CMK (cell line): ENCODE measurements around the gene KIF13A.
"Not testable (repeated sequence)": the region's sequence is repeated elsewhere in the genome, so short reads cannot be mapped to it uniquely, and the experiment has no call there.

ENCODE experiments used
- DNase-seq: peaks from one replicate; pipeline ENCODE4 v3.0.0-alpha.2; 2010; ENCODE audit warnings: low read depth

The KIF13A gene

GRCh38 chr6:17932330-17932852 is 55.0 kb downstream of the KIF13A start:
- DNase-seq, result no peak

DNA sequence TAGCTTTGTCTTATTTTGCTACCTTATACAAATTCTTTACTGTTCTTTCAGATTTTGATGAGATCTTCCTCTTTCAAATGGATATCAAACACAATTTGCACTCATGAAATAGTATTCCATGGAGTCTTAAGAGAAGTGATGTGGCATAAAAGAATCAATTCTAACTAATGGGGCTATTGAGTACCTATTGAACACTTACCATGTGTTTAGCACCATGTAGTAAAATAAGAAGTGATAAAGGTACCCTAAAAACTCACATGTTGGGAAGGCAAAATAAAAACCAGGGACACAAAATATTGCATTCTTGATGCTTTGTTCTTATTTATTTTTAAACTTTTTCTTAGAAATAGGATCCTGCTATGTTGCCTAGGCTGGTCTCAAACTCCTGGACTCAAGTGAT is 56.2 kb downstream of the KIF13A start:
- no peak for DNase-seq

DNA sequence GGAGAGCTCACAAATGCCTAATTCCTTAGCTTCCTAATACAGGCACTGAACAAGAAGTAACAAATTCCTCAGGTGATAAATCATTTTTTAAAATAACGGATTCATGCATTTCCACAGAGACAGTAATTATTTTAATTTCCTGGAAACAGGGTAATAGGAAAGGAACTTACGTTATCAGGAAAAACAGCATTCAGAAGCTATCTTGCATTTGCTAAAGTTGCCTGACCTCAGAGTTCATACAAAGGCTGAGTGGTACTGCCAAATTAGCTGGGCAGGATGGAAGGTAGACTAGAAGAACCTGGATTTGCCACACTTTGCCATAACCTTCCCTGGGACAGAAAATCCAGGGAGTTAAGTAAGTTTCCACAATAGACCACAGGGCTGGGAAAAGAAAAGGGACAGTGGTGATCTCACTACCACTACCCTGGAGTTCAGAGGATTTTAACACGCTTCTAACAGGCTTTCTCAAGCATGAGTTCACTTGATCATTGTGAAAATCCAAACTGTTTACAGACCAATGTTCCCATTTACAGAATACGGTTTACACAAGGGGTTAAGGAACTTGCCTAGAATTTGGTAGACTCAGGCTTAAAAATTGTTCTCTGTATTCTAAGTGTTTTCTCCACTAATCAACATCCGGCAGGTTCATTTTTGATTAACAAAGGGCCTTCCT is 57.0 kb downstream of the KIF13A start:
- no peak for DNase-seq

DNA sequence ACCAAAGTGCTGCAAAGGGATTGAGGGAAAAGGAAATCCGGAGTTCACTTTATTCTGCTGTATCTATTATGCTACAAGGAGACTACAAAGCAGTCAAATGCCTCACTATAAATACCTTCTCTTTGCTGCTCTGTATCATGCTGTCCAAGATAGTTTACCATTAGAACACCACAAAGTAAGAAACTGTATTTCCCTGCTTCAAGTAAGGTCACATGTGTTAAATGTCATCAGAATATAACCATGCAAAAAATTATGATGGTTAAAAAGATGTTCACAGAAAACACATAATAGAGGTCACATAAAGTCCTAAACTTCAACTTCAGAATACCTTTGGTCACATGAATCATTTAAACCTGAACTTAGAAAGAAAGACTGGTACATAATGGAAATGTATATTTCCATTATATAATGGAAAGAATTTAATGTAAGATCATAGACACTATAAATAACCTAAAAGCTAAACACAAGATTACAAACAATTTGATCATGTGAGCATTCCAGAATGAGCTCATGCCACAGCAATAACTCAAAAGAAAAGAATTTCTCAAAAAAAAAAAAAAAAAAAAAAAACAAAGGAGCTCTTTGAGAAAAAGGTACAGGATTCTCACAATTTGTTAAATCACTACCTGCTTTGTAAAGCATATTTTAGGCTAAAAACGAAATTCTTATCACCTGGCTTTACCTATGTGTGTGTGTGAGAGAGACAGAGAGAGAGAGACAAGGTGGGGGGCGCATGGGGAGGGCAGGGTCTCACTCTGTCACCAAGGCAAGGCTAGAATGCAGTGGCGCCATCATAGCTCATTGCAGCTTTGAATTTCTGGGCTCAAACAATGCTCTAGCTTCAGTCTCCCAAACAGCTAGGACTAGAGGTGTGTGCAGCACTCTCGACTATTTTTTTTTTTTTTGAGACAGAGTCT is 58.7 kb downstream of the KIF13A start:
- DNase-seq, result no peak

- no peak for DNase-seq
Measured at GRCh38 chr6:17927705-17928104, 59.7 kb downstream of the KIF13A start.

GRCh38 chr6:17923401-17923863 is 64.0 kb downstream of the KIF13A start:
- no peak for DNase-seq

GRCh38 chr6:17921454-17921853 is 66.0 kb downstream of the KIF13A start:
- DNase-seq, result no peak

DNA sequence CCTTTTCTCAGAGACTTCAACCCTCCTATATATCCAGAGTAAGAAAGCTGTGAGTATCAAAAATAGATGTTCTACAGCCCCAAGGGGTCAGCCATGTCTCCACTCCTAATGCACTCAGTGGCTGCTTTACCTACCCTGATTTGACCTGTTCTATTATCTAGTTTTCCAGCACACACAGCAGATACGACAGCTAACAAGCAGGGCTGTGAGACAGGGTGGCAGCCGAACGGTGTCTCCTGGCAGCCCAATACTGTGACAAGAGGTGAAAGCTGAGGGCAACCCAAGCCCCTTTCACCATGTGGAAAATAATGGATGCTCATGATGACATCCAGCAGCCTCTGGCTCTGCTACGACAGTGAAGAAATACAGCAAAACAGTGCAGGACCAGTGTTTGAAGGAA is 67.9 kb downstream of the KIF13A start:
- DNase-seq, result no peak

GRCh38 chr6:17917837-17918763 is 69.3 kb downstream of the KIF13A start:
- no peak for DNase-seq

DNA sequence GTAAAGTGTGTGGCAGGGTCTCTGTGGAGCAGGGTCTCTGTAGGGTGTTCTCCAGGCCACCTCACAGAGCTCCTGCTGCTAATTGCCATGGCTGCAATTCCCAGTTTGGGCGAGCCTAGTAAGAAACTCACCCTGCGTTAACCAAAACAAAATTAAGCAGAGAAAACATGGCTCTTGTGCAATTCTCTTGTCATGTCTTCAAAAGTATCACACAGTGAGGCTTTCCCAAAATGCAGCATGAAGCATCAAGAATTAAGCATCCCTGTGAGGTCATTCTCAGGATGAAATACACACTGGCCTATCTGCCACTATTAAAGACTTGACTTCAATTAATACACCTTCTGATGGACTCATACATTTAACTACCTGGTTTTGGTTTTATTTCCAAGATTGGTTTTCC is 72.8 kb downstream of the KIF13A start:
- DNase-seq, result no peak

- no peak for DNase-seq
Measured at GRCh38 chr6:17912521-17912920, 74.9 kb downstream of the KIF13A start.

- not testable (repeated sequence) for DNase-seq
Measured at GRCh38 chr6:17911656-17912055, 75.8 kb downstream of the KIF13A start.

- no peak for DNase-seq
Measured at GRCh38 chr6:17910189-17910588, 77.2 kb downstream of the KIF13A start.

DNA sequence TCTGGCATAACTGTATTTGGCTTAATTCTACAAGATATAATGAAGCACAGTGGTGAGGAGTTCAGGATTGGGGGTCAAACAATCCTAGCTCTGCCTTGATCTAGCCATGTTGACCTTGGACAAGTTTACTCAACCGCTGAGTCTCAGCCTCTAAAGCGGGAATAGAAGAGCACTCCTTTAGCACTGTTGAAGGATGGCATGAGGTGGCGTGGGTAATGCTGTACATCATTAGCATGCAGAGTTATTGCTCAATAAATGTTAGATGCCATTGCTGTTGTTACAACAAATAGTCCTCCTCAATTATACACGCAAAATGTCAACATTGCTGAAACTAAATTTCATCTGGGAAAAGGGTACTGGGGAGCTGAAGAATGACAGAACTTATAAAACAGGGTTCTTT is 78.6 kb downstream of the KIF13A start:
- DNase-seq, result no peak

- no peak for DNase-seq
Measured at GRCh38 chr6:17907406-17908229, 79.8 kb downstream of the KIF13A start.

DNA sequence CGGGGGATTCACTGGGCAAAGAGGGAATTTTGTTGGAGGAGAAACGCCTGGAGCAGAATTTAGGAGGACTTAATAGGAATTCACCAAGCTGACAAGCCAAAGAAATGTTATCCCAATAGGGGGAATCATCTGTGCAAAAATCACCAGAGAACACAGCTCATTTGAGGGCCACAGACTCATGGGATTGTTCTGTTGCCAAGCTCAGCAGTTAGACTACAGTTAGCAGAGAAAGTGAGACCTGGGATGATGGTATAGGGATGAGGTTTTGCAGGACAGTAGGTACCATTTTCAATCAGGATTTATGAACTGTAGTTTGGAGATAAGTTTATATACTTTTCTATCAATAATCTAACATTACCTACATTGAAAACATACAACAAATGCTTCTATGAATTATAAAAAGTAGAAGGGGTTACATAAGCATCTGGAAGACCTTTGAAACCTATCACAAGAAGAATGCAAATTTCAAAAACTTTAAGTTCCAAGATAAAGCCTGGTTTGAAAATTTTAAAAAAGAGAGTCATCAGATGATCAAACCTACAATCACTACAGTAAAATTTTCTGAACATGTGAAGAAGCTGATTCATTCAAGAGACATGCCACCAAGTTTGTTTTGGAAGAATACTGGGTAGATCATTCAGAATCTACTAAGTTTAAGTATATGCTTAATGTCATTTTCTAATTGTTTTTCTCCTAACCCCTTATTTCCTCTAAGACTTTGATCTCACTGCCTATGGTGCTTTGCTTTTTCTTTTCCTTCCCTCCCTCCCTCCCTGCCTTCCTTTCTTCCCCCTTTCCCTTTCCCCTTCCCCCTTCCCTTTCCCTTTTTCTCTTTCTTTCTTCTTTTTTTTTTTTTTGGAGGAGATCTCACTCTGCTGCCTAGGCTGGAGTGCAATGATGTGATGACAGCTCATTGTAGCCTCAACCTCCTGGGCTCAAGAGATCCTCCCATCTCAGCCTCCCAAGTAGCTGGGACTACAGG is 81.5 kb downstream of the KIF13A start:
- no peak for DNase-seq

- DNase-seq, result no peak
Measured at GRCh38 chr6:17904491-17905120, 82.8 kb downstream of the KIF13A start.

DNA sequence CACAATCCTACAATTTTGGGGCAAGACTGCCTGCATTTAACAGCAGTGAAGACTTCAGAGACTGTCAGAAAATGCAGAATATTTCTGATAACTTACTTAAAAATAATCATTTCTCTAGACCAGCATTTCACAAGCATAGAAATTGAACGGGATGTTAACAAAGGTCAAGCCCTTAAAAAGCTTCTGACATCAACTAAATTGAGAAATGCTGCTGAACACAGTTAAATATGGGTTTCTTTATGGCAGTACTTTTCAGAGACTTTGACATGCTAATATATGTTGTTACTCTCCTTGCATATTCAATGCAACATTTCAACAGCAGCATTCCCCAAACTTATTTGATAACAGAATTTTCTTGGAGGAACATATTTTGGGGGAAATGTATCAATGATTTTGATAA is 84.5 kb downstream of the KIF13A start:
- no peak for DNase-seq

DNA sequence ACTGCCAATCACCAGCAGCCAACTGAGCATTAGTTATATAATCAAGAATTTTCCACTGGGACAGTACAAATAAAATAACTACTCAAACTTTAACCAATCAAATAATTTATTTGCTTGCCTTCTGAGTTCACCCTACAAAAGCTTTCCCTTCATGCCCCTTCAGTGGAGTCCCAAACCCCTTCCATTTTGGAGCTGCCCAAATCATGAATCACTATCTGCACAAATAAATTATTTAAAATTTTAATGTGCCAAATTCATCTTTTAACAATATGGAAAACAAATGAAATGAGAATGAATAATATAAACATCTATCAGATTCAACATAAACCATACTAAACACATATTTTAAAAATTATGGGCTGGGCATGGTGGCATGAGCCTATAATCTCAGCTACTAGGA is 85.9 kb downstream of the KIF13A start:
- DNase-seq, result no peak
